ENCODE data around the gene LYPD5. TPM values are rescaled to one million over a fixed set of nuclear protein-coding genes. Genes with fewer than 3 reads are reported as not detected.

Gene LYPD5
- total and polyA plus RNA-seq, 2 of the 8 experiments (the other 6 are each of a cell fraction or from before 2014, with no cell fraction given): 0.74 to 4.3 TPM

DNA sequence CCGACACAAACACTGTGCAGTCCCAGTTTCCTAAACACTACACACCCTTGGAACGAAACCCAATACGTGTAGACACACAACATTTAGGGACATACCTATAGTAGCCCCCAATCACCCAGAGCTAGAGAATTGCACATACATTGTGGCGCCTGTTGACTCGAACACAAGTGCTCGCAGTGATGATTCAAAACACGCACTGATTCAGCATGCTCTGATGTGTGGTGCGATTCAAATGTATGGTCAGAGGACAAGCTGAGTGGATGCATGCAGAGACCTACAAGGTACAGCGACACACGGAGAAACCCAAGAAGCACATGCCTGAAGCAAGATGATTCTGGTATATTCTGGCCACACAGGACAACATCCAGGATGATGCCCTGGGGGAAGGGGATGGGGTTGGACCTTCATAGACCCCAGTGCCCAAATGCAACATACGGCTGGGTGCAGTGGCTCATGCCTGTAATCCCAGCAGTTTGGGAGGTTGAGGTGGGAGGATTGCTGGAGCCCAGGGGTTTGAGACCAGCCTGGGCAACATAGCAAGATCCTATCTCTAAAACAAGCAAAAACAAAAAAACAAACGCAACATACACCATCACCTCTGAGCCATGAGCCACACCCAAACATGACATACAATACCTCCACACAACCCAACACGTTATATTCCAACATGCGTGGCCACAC is 20.5 kb downstream of the LYPD5 start (continued):
- no peak for TF ChIP-seq EGR1 (IDR thresholded peaks at IDR 0.05; ENCODE audit: borderline replicate concordance, low read depth, low read length)
